ENCODE measurements around the gene VSTM1. TPM values are rescaled to one million over a fixed set of nuclear protein-coding genes. Genes with fewer than 3 reads are reported as not detected.

The VSTM1 gene
- total RNA-seq, 1 experiment from 2014 or later = not detected

- Mint-ChIP-seq H3K4me3 (ENCODE audit: unreplicated experiment) (no peak overlapping the region), H3K9me3 (ENCODE audit: unreplicated experiment) (peaks cover 10% of the 10 kb centered on the region), H3K27ac (ENCODE audit: unreplicated experiment) (no peak overlapping the region), H3K36me3 (ENCODE audit: insufficient read depth, unreplicated experiment) (peaks cover 4% of the 10 kb centered on the region), H3K4me1 (ENCODE audit: low read depth, unreplicated experiment) (no peaks in the 10 kb centered on the region), H3K27me3 (ENCODE audit: insufficient read depth, unreplicated experiment) (peaks cover 4% of the 10 kb centered on the region)
- BruUV-seq (replicated peaks) = no TSS peak
- CTCF ChIA-PET = no interaction called here
- no peak for DNase-seq
- POLR2A ChIA-PET = no interaction called here
- no peak for TF ChIP-seq CTCF (IDR thresholded peaks at IDR 0.05; ENCODE audit: insufficient read depth in 1 of 2, low read depth in 1 of 2, low read length in 1 of 2, severe bottlenecking in 1 of 2, unreplicated experiment in 1 of 2)
- intact Hi-C loops (cut with micrococcal nuclease; ENCODE audit: unreplicated experiment) = no loop called here
- Histone ChIP-seq H3K27me3 (replicated peaks; ENCODE audit: control insufficient read depth, insufficient read depth, low read length) (no peaks in the 10 kb centered on the region), H3K36me3 (ENCODE audit: control insufficient read depth, insufficient read depth, low read length) (no peaks in the 10 kb centered on the region), H3K4me1 (no peaks in the 10 kb centered on the region), H3K9me3 (no peaks in the 10 kb centered on the region; the same call in 1 of the 2 replicates), H3K4me3 (ENCODE audit: low read depth, low read length) (no peak overlapping the region)
Measured at GRCh38 chr19:54073829-54074228, 10.1 kb upstream of the VSTM1 start.

- ChIA-PET CTCF (interaction anchor here (0.5 kb wide), 1 partner anchor 74 kb away, joined by 3 read pairs; no protein-coding TSS in a partner anchor), POLR2A (no interaction called here)
- Histone ChIP-seq H3K4me3 (ENCODE audit: low read depth, low read length) (no peak overlapping the region), H3K36me3 (ENCODE audit: control insufficient read depth, insufficient read depth, low read length) (no peaks in the 10 kb centered on the region), H3K4me1 (no peaks in the 10 kb centered on the region), H3K9me3 (no peaks in the 10 kb centered on the region), H3K27me3 (replicated peaks; ENCODE audit: control insufficient read depth, insufficient read depth, low read length) (no peaks in the 10 kb centered on the region)
- Mint-ChIP-seq H3K36me3 (ENCODE audit: insufficient read depth, unreplicated experiment) (peaks cover 4% of the 10 kb centered on the region), H3K27ac (ENCODE audit: unreplicated experiment) (no peak overlapping the region), H3K27me3 (ENCODE audit: insufficient read depth, unreplicated experiment) (peaks cover 4% of the 10 kb centered on the region), H3K9me3 (ENCODE audit: unreplicated experiment) (peaks cover 11% of the 10 kb centered on the region), H3K4me1 (ENCODE audit: low read depth, unreplicated experiment) (no peaks in the 10 kb centered on the region), H3K4me3 (ENCODE audit: unreplicated experiment) (no peak overlapping the region)
- TF ChIP-seq CTCF (IDR thresholded peaks at IDR 0.05; ENCODE audit: insufficient read depth in 1 of 2, low read depth in 1 of 2, low read length in 1 of 2, severe bottlenecking in 1 of 2, unreplicated experiment in 1 of 2) = no peak
- intact Hi-C loops (cut with micrococcal nuclease; ENCODE audit: unreplicated experiment) = no loop called here
- DNase-seq = no peak
- BruUV-seq (replicated peaks) = no TSS peak
Measured at GRCh38 chr19:54069470-54069869, 5.8 kb upstream of the VSTM1 start.

DNA sequence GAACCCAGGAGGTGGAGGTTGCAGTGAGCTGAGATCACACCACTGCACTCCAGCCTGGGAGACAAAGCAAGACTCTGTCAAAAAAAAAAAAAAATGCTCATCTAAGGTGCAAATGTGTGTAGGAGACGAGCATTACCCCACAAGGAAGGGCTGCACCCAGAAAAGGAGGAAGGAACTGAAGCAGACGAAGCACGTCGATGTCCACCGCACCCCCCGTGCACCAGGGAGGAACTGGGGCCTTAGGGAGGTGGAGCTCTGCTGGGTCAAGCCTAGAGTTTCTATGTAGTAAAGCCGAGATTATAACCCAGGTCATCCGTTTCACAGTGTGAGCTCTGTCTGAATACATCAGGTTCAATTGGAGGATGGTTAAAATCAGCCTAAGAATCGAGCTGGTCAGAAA lies 1.1 kb downstream of the VSTM1 start:
- Histone ChIP-seq H3K36me3 (ENCODE audit: control insufficient read depth, insufficient read depth, low read length) (no peaks in the 10 kb centered on the region), H3K4me3 (ENCODE audit: low read depth, low read length) (no peak overlapping the region), H3K27me3 (replicated peaks; ENCODE audit: control insufficient read depth, insufficient read depth, low read length) (no peaks in the 10 kb centered on the region), H3K9me3 (no peaks in the 10 kb centered on the region), H3K4me1 (no peaks in the 10 kb centered on the region)
- Mint-ChIP-seq H3K4me3 (ENCODE audit: unreplicated experiment) (no peak overlapping the region), H3K9me3 (ENCODE audit: unreplicated experiment) (peaks cover 11% of the 10 kb centered on the region), H3K4me1 (ENCODE audit: low read depth, unreplicated experiment) (no peaks in the 10 kb centered on the region), H3K27me3 (ENCODE audit: insufficient read depth, unreplicated experiment) (peaks cover 6% of the 10 kb centered on the region), H3K27ac (ENCODE audit: unreplicated experiment) (no peak overlapping the region), H3K36me3 (ENCODE audit: insufficient read depth, unreplicated experiment) (no peaks in the 10 kb centered on the region)
- DNase-seq = no peak
- POLR2A ChIA-PET = no interaction called here
- CTCF ChIA-PET = no interaction called here
- no peak for TF ChIP-seq CTCF (IDR thresholded peaks at IDR 0.05; ENCODE audit: insufficient read depth in 1 of 2, low read depth in 1 of 2, low read length in 1 of 2, severe bottlenecking in 1 of 2, unreplicated experiment in 1 of 2)
- no TSS peak for BruUV-seq (replicated peaks)
- intact Hi-C loops (cut with micrococcal nuclease; ENCODE audit: unreplicated experiment) = no loop called here

Data from Caco-2 (cell line).